Lower lobe of right lung (tissue), 2 donors: Measurements from ENCODE around the gene TPPP. TPM values are rescaled to one million over a fixed set of nuclear protein-coding genes. Genes with fewer than 3 reads are reported as not detected.
A peak's percentile ranks its signal among the peaks of the same experiment; 100 is the strongest.

Source experiments
- ATAC-seq, 2 donors: fragments of 200-7000 bp; cut with Tn5 transposase; one replicate each; pipeline ENCODE4 v1.9.1; 2020 to 2022; ENCODE audit warnings: mild to moderate bottlenecking in 2 of 2, moderate library complexity in 2 of 2
- DNase-seq: peaks from one replicate; pipeline ENCODE4 v3.0.0-alpha.2; 2020
- H3K27ac ChIP-seq: fragments of 200-600 bp; one replicate; pipeline ENCODE4 v1.8.0; 2022
- H3K27me3 ChIP-seq: fragments of 200-600 bp; one replicate; pipeline ENCODE4 v1.8.0; 2022; ENCODE audit warnings: low read depth
- H3K36me3 ChIP-seq: fragments of 200-600 bp; one replicate; pipeline ENCODE4 v1.8.0; 2022; ENCODE audit warnings: mild to moderate bottlenecking
- H3K4me1 ChIP-seq: fragments of 200-600 bp; one replicate; pipeline ENCODE4 v1.8.0; 2022
- H3K4me3 ChIP-seq: fragments of 200-600 bp; one replicate; pipeline ENCODE4 v1.8.0; 2022; ENCODE audit warnings: mild to moderate bottlenecking
- H3K9me3 ChIP-seq: fragments of 200-600 bp; one replicate; pipeline ENCODE4 v1.8.0; 2022
- CTCF ChIP-seq: fragments of 200-600 bp; IDR thresholded peaks from one replicate; pipeline ENCODE4 v1.8.0; 2022; ENCODE audit warnings: antibody characterized with exemption, mild to moderate bottlenecking
- intact Hi-C: fragments of 100-400 bp; cut with DNase I; formaldehyde crosslinking; loops from one replicate; pipeline ENCODE4 v1.11.0; 2022
- total RNA-seq: library from RNA; stranded (reverse); fragmentation: NEBNext Ultra II Directional; extraction: Animal tissue kit (Norgen Biotek cat#: 25700); gene quantifications from one replicate; pipeline ENCODE4 v1.2.1, GENCODE V29; 2021
- donor health status: DM: no; HTN: yes; CAD: no; lungs with severe emphysema.

Gene TPPP
- total RNA-seq, 1 donor from 2014 or later: 16.2 TPM

GRCh38 chr5:623531-623930 lies 69.6 kb downstream of the TPPP start:
- no peak for TF ChIP-seq CTCF
- DNase-seq (no peak), ATAC-seq (no peak)
- H3K4me3 ChIP-seq: no peak overlapping the region
- no peaks in the 10 kb centered on the region for H3K4me1 ChIP-seq
- H3K36me3 ChIP-seq: peaks cover 52% of the 10 kb centered on the region
- H3K27me3 ChIP-seq: no peaks in the 10 kb centered on the region
- intact Hi-C loops: no loop called here
- no peak overlapping the region for H3K27ac ChIP-seq
- H3K9me3 ChIP-seq: no peaks in the 10 kb centered on the region

GRCh38 chr5:622946-623522 lies 70.1 kb downstream of the TPPP start:
- peaks cover 50% of the 10 kb centered on the region for H3K36me3 ChIP-seq
- no peak for TF ChIP-seq CTCF
- H3K9me3 ChIP-seq: no peaks in the 10 kb centered on the region
- no peaks in the 10 kb centered on the region for H3K4me1 ChIP-seq
- H3K4me3 ChIP-seq: no peak overlapping the region
- no peaks in the 10 kb centered on the region for H3K27me3 ChIP-seq
- intact Hi-C loops: no loop called here
- no peak overlapping the region for H3K27ac ChIP-seq
- ATAC-seq (no peak), DNase-seq (peak; percentile 41)

GRCh38 chr5:622359-622758 lies 70.8 kb downstream of the TPPP start:
- ATAC-seq (peak in 1 of 2 donors; percentile 21), DNase-seq (peak; percentile 34)
- TF ChIP-seq CTCF: no peak
- Histone ChIP-seq H3K27ac (no peak overlapping the region), H3K4me3 (no peak overlapping the region), H3K4me1 (no peaks in the 10 kb centered on the region), H3K27me3 (no peaks in the 10 kb centered on the region), H3K9me3 (no peaks in the 10 kb centered on the region), H3K36me3 (peaks cover 45% of the 10 kb centered on the region)
- intact Hi-C loops: no loop called here

- no peaks in the 10 kb centered on the region for H3K27me3 ChIP-seq
- DNase-seq (no peak), ATAC-seq (no peak)
- H3K9me3 ChIP-seq: no peaks in the 10 kb centered on the region
- H3K36me3 ChIP-seq: peaks cover 41% of the 10 kb centered on the region
- H3K27ac ChIP-seq: no peak overlapping the region
- intact Hi-C loops: no loop called here
- H3K4me3 ChIP-seq: no peak overlapping the region
- H3K4me1 ChIP-seq: no peaks in the 10 kb centered on the region
- TF ChIP-seq CTCF: no peak
Measured at GRCh38 chr5:621341-621761, 71.8 kb downstream of the TPPP start.

- peaks cover 38% of the 10 kb centered on the region for H3K36me3 ChIP-seq
- DNase-seq (peak; percentile 36), ATAC-seq (no peak)
- no peak overlapping the region for H3K27ac ChIP-seq
- intact Hi-C loops: no loop called here
- H3K4me1 ChIP-seq: no peaks in the 10 kb centered on the region
- no peak overlapping the region for H3K4me3 ChIP-seq
- H3K27me3 ChIP-seq: no peaks in the 10 kb centered on the region
- no peaks in the 10 kb centered on the region for H3K9me3 ChIP-seq
- no peak for TF ChIP-seq CTCF
Measured at GRCh38 chr5:620586-621180, 72.5 kb downstream of the TPPP start.
